H9 (cell line): Measurements from ENCODE around the gene KLHL18. TPM values are rescaled to one million over a fixed set of nuclear protein-coding genes. Genes with fewer than 3 reads are reported as not detected.
A peak's percentile ranks its signal among the peaks of the same experiment; 100 is the strongest.

Source experiments
- DNase-seq: peaks from one replicate; pipeline ENCODE4 v3.0.0-alpha.2; 2017
- H2AFZ ChIP-seq: one replicate; pipeline ENCODE4 v1.6.1; 2013; ENCODE audit warnings: mild to moderate bottlenecking, low read length, control low read depth, moderate library complexity
- H2AK5ac ChIP-seq: 2 replicates; pipeline ENCODE4 v1.6.1; 2013; ENCODE audit warnings: low read length, control low read depth, mixed read lengths; ENCODE audit not compliant: insufficient read length
- H2BK120ac ChIP-seq: one replicate; pipeline ENCODE4 v1.6.1; 2013; ENCODE audit warnings: low read depth, mild to moderate bottlenecking, low read length, control low read depth, inconsistent platforms; ENCODE audit not compliant: poor library complexity, severe bottlenecking
- H2BK12ac ChIP-seq: 2 replicates; pipeline ENCODE4 v1.6.1; 2013; ENCODE audit warnings: low read length, control low read depth, mixed read lengths, low read depth; ENCODE audit not compliant: insufficient read length
- H2BK15ac ChIP-seq: 2 replicates; pipeline ENCODE4 v1.6.1; 2013; ENCODE audit warnings: low read depth, low read length, control low read depth
- H2BK20ac ChIP-seq: one replicate; pipeline ENCODE4 v1.6.1; 2013; ENCODE audit warnings: low read depth, mild to moderate bottlenecking, low read length, control low read depth, inconsistent platforms; ENCODE audit not compliant: poor library complexity, severe bottlenecking
- H2BK5ac ChIP-seq: 2 replicates; pipeline ENCODE4 v1.6.1; 2013; ENCODE audit warnings: low read length, control low read depth, mixed read lengths; ENCODE audit not compliant: insufficient read length
- H3K14ac ChIP-seq: 2 replicates; pipeline ENCODE4 v1.6.1; 2013; ENCODE audit warnings: low read length, control low read depth; ENCODE audit not compliant: insufficient read depth
- H3K18ac ChIP-seq: 2 replicates; pipeline ENCODE4 v1.6.1; 2013; ENCODE audit warnings: low read depth, mild to moderate bottlenecking, mixed read lengths, low read length, control low read depth; ENCODE audit not compliant: insufficient read length
- H3K23ac ChIP-seq: 2 replicates; pipeline ENCODE4 v1.6.1; 2013; ENCODE audit warnings: low read length, control low read depth, mixed read lengths, low read depth; ENCODE audit not compliant: insufficient read length
- H3K23me2 ChIP-seq: 2 replicates; pipeline ENCODE4 v1.6.1; 2013; ENCODE audit warnings: low read depth, mild to moderate bottlenecking, mixed read lengths, low read length, control low read depth; ENCODE audit not compliant: insufficient read length, poor library complexity, severe bottlenecking
- H3K27ac ChIP-seq: 2 replicates; pipeline ENCODE4 v1.5.1; 2013; ENCODE audit warnings: low read length, control low read depth, mixed read lengths, low read depth; ENCODE audit not compliant: insufficient read length
- H3K27me3 ChIP-seq: 2 replicates; pipeline ENCODE4 v1.6.1; 2013; ENCODE audit warnings: low read length, control low read depth, inconsistent platforms; ENCODE audit not compliant: insufficient read depth
- H3K4ac ChIP-seq: 2 replicates; pipeline ENCODE4 v1.6.1; 2013; ENCODE audit warnings: low read depth, mild to moderate bottlenecking, control low read depth, inconsistent platforms, low read length, moderate library complexity
- H3K4me1 ChIP-seq: 2 replicates; pipeline ENCODE4 v1.6.1; 2013; ENCODE audit warnings: low read length, control low read depth, inconsistent platforms; ENCODE audit not compliant: insufficient read depth
- H3K4me2 ChIP-seq: 2 replicates; pipeline ENCODE4 v1.6.1; 2013; ENCODE audit warnings: low read length, control low read depth, mixed read lengths; ENCODE audit not compliant: insufficient read length, insufficient read depth
- H3K56ac ChIP-seq: 2 replicates; pipeline ENCODE4 v1.6.1; 2013; ENCODE audit warnings: low read depth, mild to moderate bottlenecking, mixed read lengths, low read length, control low read depth; ENCODE audit not compliant: insufficient read length
- H3K79me1 ChIP-seq: 2 replicates; pipeline ENCODE4 v1.6.1; 2013; ENCODE audit warnings: low read depth, mild to moderate bottlenecking, moderate library complexity, low read length, control low read depth, inconsistent platforms; ENCODE audit not compliant: insufficient read depth, poor library complexity, severe bottlenecking
- H3K79me2 ChIP-seq: 2 replicates; pipeline ENCODE4 v1.6.1; 2013; ENCODE audit warnings: low read length, control low read depth, inconsistent platforms; ENCODE audit not compliant: insufficient read depth
- H3K9ac ChIP-seq: 2 replicates; pipeline ENCODE4 v1.6.1; 2013; ENCODE audit warnings: low read length, control low read depth, mixed read lengths; ENCODE audit not compliant: insufficient read length; ENCODE audit errors: extremely low read depth
- H3K9me3 ChIP-seq: one replicate; pipeline ENCODE4 v1.6.1; 2013; ENCODE audit warnings: low read depth, low read length, inconsistent platforms; ENCODE audit not compliant: control insufficient read depth
- H3T11ph ChIP-seq: one replicate; pipeline ENCODE4 v1.6.1; 2013; ENCODE audit warnings: mild to moderate bottlenecking, low read length, control low read depth, inconsistent platforms
- H4K20me1 ChIP-seq: one replicate; pipeline ENCODE4 v1.6.1; 2013; ENCODE audit not compliant: control insufficient read depth, insufficient read length, insufficient read depth
- H4K5ac ChIP-seq: 2 replicates; pipeline ENCODE4 v1.6.1; 2013; ENCODE audit warnings: low read depth, mild to moderate bottlenecking, mixed read lengths, low read length, control low read depth; ENCODE audit not compliant: insufficient read length
- H4K8ac ChIP-seq: replicated peaks from 2 replicates; pipeline ENCODE4 v1.6.1; 2013; ENCODE audit warnings: low read length, control low read depth, mixed read lengths, low read depth; ENCODE audit not compliant: insufficient read length
- H4K91ac ChIP-seq: 2 replicates; pipeline ENCODE4 v1.6.1; 2013; ENCODE audit warnings: low read depth, mild to moderate bottlenecking, moderate library complexity, mixed read lengths, low read length, control low read depth; ENCODE audit not compliant: insufficient read length
- H3K27ac Mint-ChIP-seq, 3 experiments: 2 replicates in 2 of 3; 3 replicates in 1 of 3; pipeline ENCODE4 v1.8.0; 2020 to 2021; ENCODE audit warnings: mixed read lengths in 3 of 3, mild to moderate bottlenecking in 1 of 3, moderate library complexity in 1 of 3
- H3K27me3 Mint-ChIP-seq: 2 replicates; pipeline ENCODE4 v1.8.0; 2021; ENCODE audit warnings: low read depth, mild to moderate bottlenecking, moderate library complexity, mixed read lengths
- H3K36me3 Mint-ChIP-seq, 3 experiments: 2 replicates in 2 of 3; 3 replicates in 1 of 3; pipeline ENCODE4 v1.8.0; 2020 to 2021; ENCODE audit warnings: low read depth in 3 of 3, mixed read lengths in 3 of 3; ENCODE audit not compliant: insufficient read depth in 1 of 3
- H3K4me1 Mint-ChIP-seq, 2 experiments: 2 replicates each; pipeline ENCODE4 v1.8.0; 2020; ENCODE audit warnings: mixed read lengths in 2 of 2
- H3K4me3 Mint-ChIP-seq, 2 experiments: 2 replicates in 1 of 2; 3 replicates in 1 of 2; pipeline ENCODE4 v1.8.0; 2020 to 2021; ENCODE audit warnings: mild to moderate bottlenecking in 2 of 2, mixed read lengths in 2 of 2, moderate library complexity in 1 of 2
- H3K9me3 Mint-ChIP-seq, 2 experiments: 2 replicates in 1 of 2; 3 replicates in 1 of 2; pipeline ENCODE4 v1.8.0; 2020; ENCODE audit warnings: mild to moderate bottlenecking in 2 of 2, mixed read lengths in 2 of 2, moderate library complexity in 1 of 2
- CTCF ChIP-seq: fragments of 200-600 bp; sonication (generic); conservative IDR thresholded peaks from 3 replicates; pipeline ENCODE4 v1.8.0; 2021; ENCODE audit warnings: antibody characterized with exemption, mild to moderate bottlenecking
- WGBS: extraction: QIAGEN DNeasy Blood & Tissue Kit; methylation state at CpG from one replicate; pipeline ENCODE4 v1.1.7; 2013; ENCODE audit warnings: missing lambda C conversion rate, low lambda C conversion rate, mixed read lengths; ENCODE audit not compliant: insufficient read length; ENCODE audit errors: extremely low coverage; 5-methylcytosine and 5-hydroxymethylcytosine counted together
- total RNA-seq: library from RNA; stranded (reverse); gene quantifications from 2 replicates; pipeline ENCODE4 v1.2.1, GENCODE V29; 2021

The KLHL18 gene
- total RNA-seq, 1 experiment from 2014 or later, result 55.3 TPM

- Histone ChIP-seq H3K4ac (no peak overlapping the region), H2BK20ac (no peak overlapping the region), H3K4me1 (0 out of 2 replicates have a peak, but pooled peaks cover 2% of the 10 kb centered on the region), H3K56ac (no peak overlapping the region), H3K14ac (no peak overlapping the region), H4K91ac (no peak overlapping the region), H3K79me2 (peaks cover 3% of the 10 kb centered on the region; the same call in 1 of the 2 replicates), H2BK5ac (no peak overlapping the region), H2AFZ (no peak overlapping the region), H3T11ph (no peak overlapping the region), H2BK15ac (no peak overlapping the region), H3K27ac (no peak overlapping the region), H3K9ac (no peak overlapping the region), H4K20me1 (no peaks in the 10 kb centered on the region), H4K5ac (no peak overlapping the region), H3K79me1 (peaks cover 7% of the 10 kb centered on the region), H3K23me2 (no peaks in the 10 kb centered on the region), H3K9me3 (no peaks in the 10 kb centered on the region), H2BK120ac (no peak overlapping the region), H3K18ac (no peak overlapping the region), H4K8ac (no peak overlapping the region), H3K27me3 (no peaks in the 10 kb centered on the region), H3K4me2 (no peak overlapping the region), H2BK12ac (no peak overlapping the region), H3K23ac (no peak overlapping the region), H2AK5ac (no peak overlapping the region)
- H3K36me3 Mint-ChIP-seq, result peaks cover 4 to 15% (median 13%) of the 10 kb centered on the region in 3 experiments; a peak in 6 of 7 replicates
- H3K4me1 Mint-ChIP-seq, result peaks cover 16 to 25% of the 10 kb centered on the region in 2 experiments
- no peaks in the 10 kb centered on the region for H3K27me3 Mint-ChIP-seq
- TF ChIP-seq CTCF, result no peak
- H3K9me3 Mint-ChIP-seq, result no peaks in the 10 kb centered on the region
- DNase-seq, result no peak
- no CpG with 5 or more reads among the region's 2 CpGs for WGBS
- H3K27ac Mint-ChIP-seq, result peak overlapping the region in 1 of 3 experiments; percentile 2; a peak in 1 of 7 replicates
- H3K4me3 Mint-ChIP-seq, result no peak overlapping the region
These were observed 11.1 kb downstream of the KLHL18 start for GRCh38 chr3:47293822-47294221.
